ENCODE results near the gene CHST12.
"Not testable (repeated sequence)": the region's sequence is repeated elsewhere in the genome, so short reads cannot be mapped to it uniquely, and the experiment has no call there.

Gene CHST12

GRCh38 chr7:2378125-2378524 lies 25.3 kb upstream of the CHST12 start:
- H3K9me3 ChIP-seq (ENCODE audit: control insufficient read depth, low read length); H3K4me3 ChIP-seq (ENCODE audit: insufficient read depth, low read depth, low read length); H3K4me1 ChIP-seq (ENCODE audit: control insufficient read depth, insufficient read depth, low read length); H3K27me3 ChIP-seq (ENCODE audit: control insufficient read depth, insufficient read depth, low read length, poor library complexity, severe bottlenecking); H3K27ac ChIP-seq (ENCODE audit: insufficient read depth, low read depth, low read length, poor library complexity, severe bottlenecking): not testable (repeated sequence)
- WGBS, 2 experiments: 96 to 97% methylated on average over 15 to 17 of the region's 18 CpGs
- peaks cover 54% of the 10 kb centered on the region for H3K36me3 ChIP-seq (ENCODE audit: control insufficient read depth, insufficient read depth, low read length)

GRCh38 chr7:2379161-2379560 lies 24.2 kb upstream of the CHST12 start:
- no peaks in the 10 kb centered on the region for H3K9me3 ChIP-seq (ENCODE audit: control insufficient read depth, low read length)
- no peaks in the 10 kb centered on the region for H3K27me3 ChIP-seq (ENCODE audit: control insufficient read depth, insufficient read depth, low read length, poor library complexity, severe bottlenecking)
- H3K27ac ChIP-seq (ENCODE audit: insufficient read depth, low read depth, low read length, poor library complexity, severe bottlenecking): no peak overlapping the region
- no peaks in the 10 kb centered on the region for H3K4me1 ChIP-seq (ENCODE audit: control insufficient read depth, insufficient read depth, low read length)
- WGBS, 2 experiments: 95 to 96% methylated on average over 20 of the region's 20 CpGs
- H3K36me3 ChIP-seq (ENCODE audit: control insufficient read depth, insufficient read depth, low read length): peaks cover 47% of the 10 kb centered on the region
- H3K4me3 ChIP-seq (ENCODE audit: insufficient read depth, low read depth, low read length): no peak overlapping the region

GRCh38 chr7:2379821-2380450 lies 23.5 kb upstream of the CHST12 start:
- Histone ChIP-seq H3K27ac (ENCODE audit: insufficient read depth, low read depth, low read length, poor library complexity, severe bottlenecking) (no peak overlapping the region), H3K36me3 (ENCODE audit: control insufficient read depth, insufficient read depth, low read length) (peaks cover 40% of the 10 kb centered on the region), H3K9me3 (ENCODE audit: control insufficient read depth, low read length) (no peaks in the 10 kb centered on the region), H3K4me1 (ENCODE audit: control insufficient read depth, insufficient read depth, low read length) (no peaks in the 10 kb centered on the region), H3K27me3 (ENCODE audit: control insufficient read depth, insufficient read depth, low read length, poor library complexity, severe bottlenecking) (no peaks in the 10 kb centered on the region), H3K4me3 (ENCODE audit: insufficient read depth, low read depth, low read length) (no peak overlapping the region)
- WGBS, 2 experiments: 95 to 96% methylated on average over 34 of the region's 34 CpGs

GRCh38 chr7:2380461-2380860 lies 22.9 kb upstream of the CHST12 start:
- WGBS, 2 experiments: 95 to 96% methylated on average over 23 of the region's 23 CpGs
- Histone ChIP-seq H3K27me3 (ENCODE audit: control insufficient read depth, insufficient read depth, low read length, poor library complexity, severe bottlenecking) (no peaks in the 10 kb centered on the region), H3K27ac (ENCODE audit: insufficient read depth, low read depth, low read length, poor library complexity, severe bottlenecking) (no peak overlapping the region), H3K36me3 (ENCODE audit: control insufficient read depth, insufficient read depth, low read length) (peaks cover 35% of the 10 kb centered on the region), H3K9me3 (ENCODE audit: control insufficient read depth, low read length) (no peaks in the 10 kb centered on the region), H3K4me3 (ENCODE audit: insufficient read depth, low read depth, low read length) (no peak overlapping the region), H3K4me1 (ENCODE audit: control insufficient read depth, insufficient read depth, low read length) (no peaks in the 10 kb centered on the region)

- Histone ChIP-seq H3K36me3 (ENCODE audit: control insufficient read depth, insufficient read depth, low read length) (peaks cover 27% of the 10 kb centered on the region), H3K27me3 (ENCODE audit: control insufficient read depth, insufficient read depth, low read length, poor library complexity, severe bottlenecking) (no peaks in the 10 kb centered on the region), H3K27ac (ENCODE audit: insufficient read depth, low read depth, low read length, poor library complexity, severe bottlenecking) (no peak overlapping the region), H3K4me1 (ENCODE audit: control insufficient read depth, insufficient read depth, low read length) (no peaks in the 10 kb centered on the region), H3K9me3 (ENCODE audit: control insufficient read depth, low read length) (no peaks in the 10 kb centered on the region), H3K4me3 (ENCODE audit: insufficient read depth, low read depth, low read length) (no peak overlapping the region)
- WGBS, 2 experiments: 85 to 89% methylated on average over 5 of the region's 5 CpGs
Observed at GRCh38 chr7:2381227-2381626, 22.2 kb upstream of the CHST12 start.

- Histone ChIP-seq H3K4me1 (ENCODE audit: control insufficient read depth, insufficient read depth, low read length) (no peaks in the 10 kb centered on the region), H3K9me3 (ENCODE audit: control insufficient read depth, low read length) (no peaks in the 10 kb centered on the region), H3K27me3 (ENCODE audit: control insufficient read depth, insufficient read depth, low read length, poor library complexity, severe bottlenecking) (no peaks in the 10 kb centered on the region), H3K4me3 (ENCODE audit: insufficient read depth, low read depth, low read length) (no peak overlapping the region), H3K36me3 (ENCODE audit: control insufficient read depth, insufficient read depth, low read length) (peaks cover 19% of the 10 kb centered on the region), H3K27ac (ENCODE audit: insufficient read depth, low read depth, low read length, poor library complexity, severe bottlenecking) (no peak overlapping the region)
- 95 to 96% methylated on average over 21 of the region's 21 CpGs for WGBS, 2 experiments
Observed at GRCh38 chr7:2381881-2382509, 21.4 kb upstream of the CHST12 start.

- no peak overlapping the region for H3K27ac ChIP-seq (ENCODE audit: insufficient read depth, low read depth, low read length, poor library complexity, severe bottlenecking)
- H3K27me3 ChIP-seq (ENCODE audit: control insufficient read depth, insufficient read depth, low read length, poor library complexity, severe bottlenecking): no peaks in the 10 kb centered on the region
- no peaks in the 10 kb centered on the region for H3K4me1 ChIP-seq (ENCODE audit: control insufficient read depth, insufficient read depth, low read length)
- WGBS, 2 experiments: 89 to 91% methylated on average over 29 of the region's 29 CpGs
- peaks cover 16% of the 10 kb centered on the region for H3K36me3 ChIP-seq (ENCODE audit: control insufficient read depth, insufficient read depth, low read length)
- no peak overlapping the region for H3K4me3 ChIP-seq (ENCODE audit: insufficient read depth, low read depth, low read length)
- H3K9me3 ChIP-seq (ENCODE audit: control insufficient read depth, low read length): no peaks in the 10 kb centered on the region
Observed at GRCh38 chr7:2383543-2384274, 19.7 kb upstream of the CHST12 start.

- H3K9me3 ChIP-seq (ENCODE audit: control insufficient read depth, low read length): no peaks in the 10 kb centered on the region
- peaks cover 8% of the 10 kb centered on the region for H3K36me3 ChIP-seq (ENCODE audit: control insufficient read depth, insufficient read depth, low read length)
- no peak overlapping the region for H3K27ac ChIP-seq (ENCODE audit: insufficient read depth, low read depth, low read length, poor library complexity, severe bottlenecking)
- WGBS, 2 experiments: 89 to 92% methylated on average over 19 of the region's 19 CpGs
- H3K4me3 ChIP-seq (ENCODE audit: insufficient read depth, low read depth, low read length): no peak overlapping the region
- H3K27me3 ChIP-seq (ENCODE audit: control insufficient read depth, insufficient read depth, low read length, poor library complexity, severe bottlenecking): no peaks in the 10 kb centered on the region
- H3K4me1 ChIP-seq (ENCODE audit: control insufficient read depth, insufficient read depth, low read length): no peaks in the 10 kb centered on the region
Observed at GRCh38 chr7:2384354-2385243, 18.8 kb upstream of the CHST12 start.

GRCh38 chr7:2386122-2386521 lies 17.3 kb upstream of the CHST12 start:
- not testable (repeated sequence) for H3K27me3 ChIP-seq (ENCODE audit: control insufficient read depth, insufficient read depth, low read length, poor library complexity, severe bottlenecking); H3K4me1 ChIP-seq (ENCODE audit: control insufficient read depth, insufficient read depth, low read length); H3K9me3 ChIP-seq (ENCODE audit: control insufficient read depth, low read length); H3K27ac ChIP-seq (ENCODE audit: insufficient read depth, low read depth, low read length, poor library complexity, severe bottlenecking); H3K4me3 ChIP-seq (ENCODE audit: insufficient read depth, low read depth, low read length); H3K36me3 ChIP-seq (ENCODE audit: control insufficient read depth, insufficient read depth, low read length)
- WGBS, 2 experiments: 94 to 96% methylated on average over 9 of the region's 9 CpGs

All from ectodermal cell (in vitro differentiated cells).